GM23338 (cell line): ENCODE results near the gene MAGI1.

Experiments
- CREB1 ChIP-seq: fragments of 250-450 bp; sonication (Bioruptor Pico); IDR thresholded peaks from 2 replicates; pipeline ENCODE4 v1.5.0; 2020; ENCODE audit warnings: low read depth, mild to moderate bottlenecking, moderate library complexity
- CTCF ChIP-seq, 2 experiments: fragments of 200-600 bp in 1 of 2; sonication (generic) in 1 of 2; conservative IDR thresholded peaks; 2 replicates each; pipeline versions ENCODE4 v1.5.1 to v1.6.1; 2016 to 2017; ENCODE audit warnings: antibody characterized with exemption in 2 of 2, low read depth in 2 of 2, mild to moderate bottlenecking in 2 of 2, moderate library complexity in 1 of 2
- EZH2 ChIP-seq: fragments of 200-600 bp; sonication (generic); IDR thresholded peaks from one replicate; pipeline ENCODE4 v1.8.0; 2017; ENCODE audit warnings: antibody characterized with exemption, mild to moderate bottlenecking, low read depth; ENCODE audit not compliant: unreplicated experiment
- EZH2phosphoT487 ChIP-seq: fragments of 200-600 bp; sonication (generic); IDR thresholded peaks from one replicate; pipeline ENCODE4 v1.8.1; 2018; ENCODE audit warnings: antibody characterized with exemption; ENCODE audit not compliant: unreplicated experiment
- JUNB ChIP-seq: IDR thresholded peaks from one replicate; pipeline ENCODE4 v1.6.1; 2016; ENCODE audit warnings: antibody characterized with exemption; ENCODE audit not compliant: unreplicated experiment
- POLR2AphosphoS5 ChIP-seq: IDR thresholded peaks from 2 replicates; pipeline ENCODE4 v1.6.1; 2016; ENCODE audit warnings: antibody characterized with exemption, low read depth
- REST ChIP-seq: IDR thresholded peaks from one replicate; pipeline ENCODE4 v1.6.1; 2018; ENCODE audit warnings: antibody characterized with exemption; ENCODE audit not compliant: unreplicated experiment
- ZNF114 ChIP-seq: fragments of 250-450 bp; sonication (Bioruptor Pico); IDR thresholded peaks from 2 replicates; pipeline ENCODE4 v1.5.0; 2020; ENCODE audit warnings: mild to moderate bottlenecking, moderate library complexity
- ZNF462 ChIP-seq: fragments of 250-450 bp; sonication (Bioruptor Pico); IDR thresholded peaks from 2 replicates; pipeline ENCODE4 v1.5.0; 2020; ENCODE audit warnings: mild to moderate bottlenecking, moderate library complexity

- TF ChIP-seq EZH2: no peak
- no peak for TF ChIP-seq CTCF (conservative IDR thresholded peaks at IDR 0.05; ENCODE audit: low read depth in 2 of 2)
- TF ChIP-seq EZH2phosphoT487: no peak
- no peak for TF ChIP-seq POLR2AphosphoS5
- no peak for TF ChIP-seq ZNF462 (CRISPR knock-in tag)
- no peak for TF ChIP-seq REST
- TF ChIP-seq CREB1: no peak
- TF ChIP-seq JUNB: no peak
- no peak for TF ChIP-seq ZNF114 (CRISPR knock-in tag)
These were observed 77.6 kb downstream of the MAGI1 start for GRCh38 chr3:65961128-65961527.
